ENCODE measurements around the gene HPS4.
"Not testable (repeated sequence)": the region's sequence is repeated elsewhere in the genome, so short reads cannot be mapped to it uniquely, and the experiment has no call there.

- TF ChIP-seq POLR2AphosphoS5, CTCF, EP300 (IDR thresholded peaks at IDR 0.05): not testable (repeated sequence)
These were observed 44.9 kb upstream of the HPS4 start for GRCh38 chr22:26528518-26528917.
